HepG2 (cell line): ENCODE results near the gene MAB21L4. TPM values are rescaled to one million over a fixed set of nuclear protein-coding genes. Genes with fewer than 3 reads are reported as not detected.
A peak's percentile ranks its signal among the peaks of the same experiment; 100 is the strongest.

Experiments
- ATF1 ChIP-seq: IDR thresholded peaks from 2 replicates; pipeline ENCODE4 v1.6.1; 2016; ENCODE audit warnings: mild to moderate bottlenecking, control low read depth
- FOXK2 ChIP-seq: fragments of 450-650 bp; IDR thresholded peaks from 2 replicates; pipeline ENCODE4 v1.6.1; 2016
- GTF2F1 ChIP-seq: fragments of 150-350 bp; IDR thresholded peaks from 2 replicates; pipeline ENCODE4 v1.6.1; 2014; ENCODE audit warnings: low read length
- MIER3 ChIP-seq: IDR thresholded peaks from 2 replicates; pipeline ENCODE4 v1.6.1; 2016; ENCODE audit warnings: missing compliant biosample characterization, borderline replicate concordance
- PHB2 ChIP-seq: fragments of 450-650 bp; IDR thresholded peaks from 2 replicates; pipeline ENCODE4 v1.6.1; 2018; ENCODE audit not compliant: partially characterized antibody
- REL ChIP-seq: sonication (generic); formaldehyde crosslinking; conservative IDR thresholded peaks from 2 replicates; pipeline ENCODE4 v1.8.0; 2022; ENCODE audit warnings: mild to moderate bottlenecking, missing genetic modification reagents, moderate library complexity
- RXRB ChIP-seq: IDR thresholded peaks from 2 replicates; pipeline ENCODE4 v1.6.1; 2016; ENCODE audit warnings: borderline replicate concordance, missing genetic modification reagents, missing compliant biosample characterization
- SALL1 ChIP-seq: sonication (generic); formaldehyde crosslinking; IDR thresholded peaks from 2 replicates; pipeline ENCODE4 v1.8.0; 2022; ENCODE audit warnings: mild to moderate bottlenecking, missing genetic modification reagents
- ZBED4 ChIP-seq: sonication (generic); formaldehyde crosslinking; IDR thresholded peaks from 2 replicates; pipeline ENCODE4 v1.4.0; 2020; ENCODE audit warnings: missing genetic modification reagents, borderline replicate concordance
- ZNF263 ChIP-seq: sonication (generic); formaldehyde crosslinking; IDR thresholded peaks from 2 replicates; pipeline ENCODE4 v1.4.0; 2020; ENCODE audit warnings: missing genetic modification reagents
- ZNF362 ChIP-seq: sonication (generic); formaldehyde crosslinking; IDR thresholded peaks from 2 replicates; pipeline ENCODE4 v1.4.0; 2020; ENCODE audit warnings: missing genetic modification reagents, mild to moderate bottlenecking, borderline replicate concordance
- ZNF468 ChIP-seq: sonication (generic); formaldehyde crosslinking; IDR thresholded peaks from 2 replicates; pipeline ENCODE4 v1.8.0; 2022; ENCODE audit warnings: mild to moderate bottlenecking, moderate library complexity, missing genetic modification reagents
- polyA plus RNA-seq, 8 experiments: library from polyadenylated mRNA; depleted of rRNA in 3 of 8; stranded (reverse) in 7 of 8; unstranded in 1 of 8; fragments of >200 nt; fragmentation: Illumina TruSeq in 4 of 8; extraction: Trizol in 4 of 8; gene quantifications; 2 replicates each; pipeline versions ENCODE4 v1.2.1 to v1.2.3, GENCODE V29; 2011 to 2016; ENCODE audit warnings: low read depth in 4 of 8, missing spikeins in 1 of 8, mixed read lengths in 1 of 8; ENCODE audit not compliant: insufficient read depth in 1 of 8
- total RNA-seq, 5 experiments: library from RNA; depleted of rRNA; stranded (reverse); fragments of >200 nt; fragmentation: Illumina TruSeq; extraction: Trizol; gene quantifications; 2 replicates each; pipeline ENCODE4 v1.2.3, GENCODE V29; 2016; ENCODE audit warnings: low read depth in 1 of 5
- TF ChIP-seq, protein P1 (sequence below): sonication (generic); formaldehyde crosslinking; IDR thresholded peaks from 2 replicates; pipeline ENCODE4 v1.5.1; 2020; ENCODE audit warnings: mild to moderate bottlenecking, missing genetic modification reagents, borderline replicate concordance
- TF ChIP-seq, protein P2 (sequence below): sonication (generic); formaldehyde crosslinking; IDR thresholded peaks from 2 replicates; pipeline ENCODE4 v1.4.0; 2020; ENCODE audit warnings: mild to moderate bottlenecking, missing genetic modification reagents
- TF ChIP-seq, protein P3 (sequence below): conservative IDR thresholded peaks from 2 replicates; pipeline ENCODE4 v1.6.1; 2018; ENCODE audit warnings: missing genetic modification reagents
- TF ChIP-seq, protein P4 (sequence below): sonication (generic); formaldehyde crosslinking; IDR thresholded peaks from 2 replicates; pipeline ENCODE4 v1.4.0; 2020; ENCODE audit warnings: missing genetic modification reagents; ENCODE audit errors: not compliant biosample characterization

MAB21L4 gene
- total and polyA plus RNA-seq, 2 of the 13 experiments (the other 11 are each of a cell fraction or from before 2014, with no cell fraction given), result 3.0 to 14.0 TPM

- TF ChIP-seq, protein P1, sequence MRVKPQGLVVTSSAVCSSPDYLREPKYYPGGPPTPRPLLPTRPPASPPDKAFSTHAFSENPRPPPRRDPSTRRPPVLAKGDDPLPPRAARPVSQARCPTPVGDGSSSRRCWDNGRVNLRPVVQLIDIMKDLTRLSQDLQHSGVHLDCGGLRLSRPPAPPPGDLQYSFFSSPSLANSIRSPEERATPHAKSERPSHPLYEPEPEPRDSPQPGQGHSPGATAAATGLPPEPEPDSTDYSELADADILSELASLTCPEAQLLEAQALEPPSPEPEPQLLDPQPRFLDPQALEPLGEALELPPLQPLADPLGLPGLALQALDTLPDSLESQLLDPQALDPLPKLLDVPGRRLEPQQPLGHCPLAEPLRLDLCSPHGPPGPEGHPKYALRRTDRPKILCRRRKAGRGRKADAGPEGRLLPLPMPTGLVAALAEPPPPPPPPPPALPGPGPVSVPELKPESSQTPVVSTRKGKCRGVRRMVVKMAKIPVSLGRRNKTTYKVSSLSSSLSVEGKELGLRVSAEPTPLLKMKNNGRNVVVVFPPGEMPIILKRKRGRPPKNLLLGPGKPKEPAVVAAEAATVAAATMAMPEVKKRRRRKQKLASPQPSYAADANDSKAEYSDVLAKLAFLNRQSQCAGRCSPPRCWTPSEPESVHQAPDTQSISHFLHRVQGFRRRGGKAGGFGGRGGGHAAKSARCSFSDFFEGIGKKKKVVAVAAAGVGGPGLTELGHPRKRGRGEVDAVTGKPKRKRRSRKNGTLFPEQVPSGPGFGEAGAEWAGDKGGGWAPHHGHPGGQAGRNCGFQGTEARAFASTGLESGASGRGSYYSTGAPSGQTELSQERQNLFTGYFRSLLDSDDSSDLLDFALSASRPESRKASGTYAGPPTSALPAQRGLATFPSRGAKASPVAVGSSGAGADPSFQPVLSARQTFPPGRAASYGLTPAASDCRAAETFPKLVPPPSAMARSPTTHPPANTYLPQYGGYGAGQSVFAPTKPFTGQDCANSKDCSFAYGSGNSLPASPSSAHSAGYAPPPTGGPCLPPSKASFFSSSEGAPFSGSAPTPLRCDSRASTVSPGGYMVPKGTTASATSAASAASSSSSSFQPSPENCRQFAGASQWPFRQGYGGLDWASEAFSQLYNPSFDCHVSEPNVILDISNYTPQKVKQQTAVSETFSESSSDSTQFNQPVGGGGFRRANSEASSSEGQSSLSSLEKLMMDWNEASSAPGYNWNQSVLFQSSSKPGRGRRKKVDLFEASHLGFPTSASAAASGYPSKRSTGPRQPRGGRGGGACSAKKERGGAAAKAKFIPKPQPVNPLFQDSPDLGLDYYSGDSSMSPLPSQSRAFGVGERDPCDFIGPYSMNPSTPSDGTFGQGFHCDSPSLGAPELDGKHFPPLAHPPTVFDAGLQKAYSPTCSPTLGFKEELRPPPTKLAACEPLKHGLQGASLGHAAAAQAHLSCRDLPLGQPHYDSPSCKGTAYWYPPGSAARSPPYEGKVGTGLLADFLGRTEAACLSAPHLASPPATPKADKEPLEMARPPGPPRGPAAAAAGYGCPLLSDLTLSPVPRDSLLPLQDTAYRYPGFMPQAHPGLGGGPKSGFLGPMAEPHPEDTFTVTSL (CRISPR knock-in tag), result no peak
- TF ChIP-seq RXRB (CRISPR knock-in tag), result 0 out of 2 replicates have a peak, but pooled peaks have one; percentile 35
- TF ChIP-seq, protein P2, sequence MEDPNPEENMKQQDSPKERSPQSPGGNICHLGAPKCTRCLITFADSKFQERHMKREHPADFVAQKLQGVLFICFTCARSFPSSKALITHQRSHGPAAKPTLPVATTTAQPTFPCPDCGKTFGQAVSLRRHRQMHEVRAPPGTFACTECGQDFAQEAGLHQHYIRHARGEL (CRISPR knock-in tag), result no peak
- no peak for TF ChIP-seq ZNF468 (CRISPR knock-in tag)
- TF ChIP-seq GTF2F1, result no peak
- TF ChIP-seq, protein P3, sequence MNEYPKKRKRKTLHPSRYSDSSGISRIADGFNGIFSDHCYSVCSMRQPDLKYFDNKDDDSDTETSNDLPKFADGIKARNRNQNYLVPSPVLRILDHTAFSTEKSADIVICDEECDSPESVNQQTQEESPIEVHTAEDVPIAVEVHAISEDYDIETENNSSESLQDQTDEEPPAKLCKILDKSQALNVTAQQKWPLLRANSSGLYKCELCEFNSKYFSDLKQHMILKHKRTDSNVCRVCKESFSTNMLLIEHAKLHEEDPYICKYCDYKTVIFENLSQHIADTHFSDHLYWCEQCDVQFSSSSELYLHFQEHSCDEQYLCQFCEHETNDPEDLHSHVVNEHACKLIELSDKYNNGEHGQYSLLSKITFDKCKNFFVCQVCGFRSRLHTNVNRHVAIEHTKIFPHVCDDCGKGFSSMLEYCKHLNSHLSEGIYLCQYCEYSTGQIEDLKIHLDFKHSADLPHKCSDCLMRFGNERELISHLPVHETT, result no peak
- no peak for TF ChIP-seq REL (CRISPR knock-in tag)
- TF ChIP-seq MIER3, result no peak
- TF ChIP-seq ZNF263 (CRISPR knock-in tag), result peak; percentile 59; the same call in 1 of the 2 replicates
- no peak for TF ChIP-seq ZNF362 (CRISPR knock-in tag)
- TF ChIP-seq ATF1 (CRISPR knock-in tag), result no peak
- no peak for TF ChIP-seq FOXK2
- TF ChIP-seq ZBED4 (CRISPR knock-in tag), result no peak; the same call in 1 of the 2 replicates
- TF ChIP-seq PHB2, result no peak
- peak; percentile 80 for TF ChIP-seq SALL1 (CRISPR knock-in tag)
- TF ChIP-seq, protein P4, sequence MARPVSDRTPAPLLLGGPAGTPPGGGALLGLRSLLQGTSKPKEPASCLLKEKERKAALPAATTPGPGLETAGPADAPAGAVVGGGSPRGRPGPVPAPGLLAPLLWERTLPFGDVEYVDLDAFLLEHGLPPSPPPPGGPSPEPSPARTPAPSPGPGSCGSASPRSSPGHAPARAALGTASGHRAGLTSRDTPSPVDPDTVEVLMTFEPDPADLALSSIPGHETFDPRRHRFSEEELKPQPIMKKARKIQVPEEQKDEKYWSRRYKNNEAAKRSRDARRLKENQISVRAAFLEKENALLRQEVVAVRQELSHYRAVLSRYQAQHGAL, result no peak
Measured at GRCh38 chr2:240840435-240841060, 55.4 kb downstream of the MAB21L4 start (continued).
